ENCODE data around the gene THSD4.

GRCh38 chr15:71648095-71648494 lies 532.8 kb downstream of the THSD4 start:
- TF ChIP-seq CTCF (IDR thresholded peaks at IDR 0.05; ENCODE audit: low read depth, low read length) (no peak), EZH2phosphoT487 (IDR thresholded peaks at IDR 0.05; ENCODE audit: low read depth) (no peak)

Data from OCI-LY3 (cell line).